ENCODE results near the gene SOX4. TPM values are rescaled to one million over a fixed set of nuclear protein-coding genes. Genes with fewer than 3 reads are reported as not detected.

SOX4 gene
- total and polyA plus RNA-seq, 9 donors = 34.0 to 82.6 (median 53.5) TPM

DNA sequence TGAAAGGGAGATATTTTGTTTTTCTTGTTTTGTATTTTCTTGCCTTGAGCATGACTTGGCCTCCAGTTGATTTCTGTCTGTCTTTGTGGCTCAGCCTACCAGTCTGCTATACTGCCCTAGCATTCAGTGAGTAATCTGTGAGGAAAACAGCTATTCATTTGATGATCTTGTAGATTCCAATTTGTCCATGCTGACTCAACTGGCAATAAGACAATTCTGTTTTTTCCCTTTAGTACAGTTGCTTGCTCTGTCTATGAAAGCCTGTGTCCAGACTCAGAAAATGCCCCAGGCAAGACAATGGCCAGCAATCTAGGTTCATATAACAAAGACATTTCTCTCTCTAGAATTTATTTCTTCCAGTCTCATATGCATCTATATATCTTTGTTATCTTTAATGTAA lies 10.9 kb upstream of the SOX4 start:
- intact Hi-C loops (cut with DNase I) = loop anchor here in 3 of 4 donors (10.0 kb wide), 3 partner anchors 238 to 1018 kb away; no protein-coding TSS in a partner anchor
- H3K9me3 ChIP-seq = peaks cover 0 to 3% of the 10 kb centered on the region in 2 donors
- H3K4me1 ChIP-seq (ENCODE audit: insufficient read depth) = no peaks in the 10 kb centered on the region
- H3K27ac ChIP-seq = no peak overlapping the region
- DNase-seq = no peak
- H3K36me3 ChIP-seq = no peaks in the 10 kb centered on the region
- H3K27me3 ChIP-seq = no peaks in the 10 kb centered on the region
- no peak overlapping the region for H3K4me3 ChIP-seq
- TF ChIP-seq EP300 (IDR thresholded peaks at IDR 0.05) = no peak

GRCh38 chr6:21586300-21586699 lies 7.3 kb upstream of the SOX4 start:
- no peak for TF ChIP-seq CTCF (IDR thresholded peaks at IDR 0.05)
- TF ChIP-seq EP300 (IDR thresholded peaks at IDR 0.05) = no peak
- TF ChIP-seq POLR2A (IDR thresholded peaks at IDR 0.05) = no peak
- H3K27me3 ChIP-seq = no peaks in the 10 kb centered on the region

GRCh38 chr6:21586740-21587178 lies 6.8 kb upstream of the SOX4 start:
- DNase-seq = peak in 1 of 5 donors; percentile 82

More at GRCh38 chr6:21586300-21586699, 7.3 kb upstream of the SOX4 start:
- Histone ChIP-seq H3K36me3 (no peaks in the 10 kb centered on the region), H3K4me1 (ENCODE audit: insufficient read depth) (no peaks in the 10 kb centered on the region), H3K27ac (peak overlapping the region in 1 of 2 donors; percentile 94), H3K4me3 (no peak overlapping the region), H3K9me3 (peaks cover 0 to 3% of the 10 kb centered on the region in 2 donors)
- intact Hi-C loops (cut with DNase I) = loop anchor here in 3 of 4 donors (5.0 to 10.0 kb wide), 6 partner anchors 241 to 1021 kb away; no protein-coding TSS in a partner anchor
- DNase-seq = no peak
- 49 to 56% (median 51%) methylated on average over 3 of the region's 3 CpGs for WGBS, 3 donors

GRCh38 chr6:21587179-21587960 lies 6.2 kb upstream of the SOX4 start:
- Histone ChIP-seq H3K9me3 (peaks cover 0 to under 1% of the 10 kb centered on the region in 2 donors), H3K27me3 (no peaks in the 10 kb centered on the region), H3K4me3 (peak overlapping the region; percentile 60), H3K36me3 (no peaks in the 10 kb centered on the region), H3K27ac (peak overlapping the region; percentile 43 to 94), H3K4me1 (ENCODE audit: insufficient read depth) (no peaks in the 10 kb centered on the region)
- DNase-seq = peak; percentile 75 to 82 (median 80)
- 0 to 1% (median 0%) methylated on average over 48 to 54 of the region's 54 CpGs for WGBS, 3 donors
- intact Hi-C loops (cut with DNase I) = loop anchor here in 3 of 4 donors (5.0 to 10.0 kb wide), 6 partner anchors 243 to 1023 kb away; no protein-coding TSS in a partner anchor
- TF ChIP-seq CTCF (IDR thresholded peaks at IDR 0.05) = peak in 2 of 3 donors; percentile 36 to 41
- no peak for TF ChIP-seq EP300 (IDR thresholded peaks at IDR 0.05)
- peak; percentile 10 for TF ChIP-seq POLR2A (IDR thresholded peaks at IDR 0.05)

More at GRCh38 chr6:21586740-21587178, 6.8 kb upstream of the SOX4 start:
- peak overlapping the region; percentile 60 for H3K4me3 ChIP-seq
- H3K36me3 ChIP-seq = no peaks in the 10 kb centered on the region
- no peaks in the 10 kb centered on the region for H3K27me3 ChIP-seq
- H3K9me3 ChIP-seq = peaks cover 0 to 3% of the 10 kb centered on the region in 2 donors
- H3K4me1 ChIP-seq (ENCODE audit: insufficient read depth) = no peaks in the 10 kb centered on the region
- peak overlapping the region; percentile 43 to 94 for H3K27ac ChIP-seq
- TF ChIP-seq EP300 (IDR thresholded peaks at IDR 0.05) (no peak), POLR2A (IDR thresholded peaks at IDR 0.05) (no peak), CTCF (IDR thresholded peaks at IDR 0.05) (peak in 1 of 3 donors; percentile 17)
- intact Hi-C loops (cut with DNase I) = loop anchor here in 3 of 4 donors (5.0 to 10.0 kb wide), 6 partner anchors 242 to 1022 kb away; no protein-coding TSS in a partner anchor
- 1 to 4% (median 3%) methylated on average over 15 of the region's 15 CpGs for WGBS, 3 donors

All from ovary (tissue), 9 donors.